Karpas-422 (cell line): ENCODE results near the gene BFSP2. TPM values are rescaled to one million over a fixed set of nuclear protein-coding genes. Genes with fewer than 3 reads are reported as not detected.
"Not testable (repeated sequence)": the region's sequence is repeated elsewhere in the genome, so short reads cannot be mapped to it uniquely, and the experiment has no call there.

ENCODE experiments used
- DNase-seq: peaks from one replicate; pipeline ENCODE4 v3.0.0-alpha.2; 2015
- H2AFZ ChIP-seq: fragments of 200-600 bp; sonication (generic); 2 replicates; pipeline ENCODE4 v1.6.1; 2014; ENCODE audit warnings: antibody characterized with exemption, low read length, mixed read lengths
- H3K27ac ChIP-seq: fragments of 200-600 bp; sonication (generic); 2 replicates; pipeline ENCODE4 v1.5.1; 2014; ENCODE audit warnings: mild to moderate bottlenecking, low read length, moderate library complexity
- H3K27me3 ChIP-seq: fragments of 200-600 bp; sonication (generic); 2 replicates; pipeline ENCODE4 v1.6.1; 2014; ENCODE audit warnings: low read length, mixed read lengths
- H3K36me3 ChIP-seq: fragments of 200-600 bp; sonication (generic); 2 replicates; pipeline ENCODE4 v1.6.1; 2014; ENCODE audit warnings: low read length, mixed read lengths; ENCODE audit not compliant: insufficient read depth
- H3K4me1 ChIP-seq: fragments of 200-600 bp; sonication (generic); 2 replicates; pipeline ENCODE4 v1.6.1; 2014; ENCODE audit warnings: mild to moderate bottlenecking, low read length, mixed read lengths
- H3K4me2 ChIP-seq: fragments of 200-600 bp; sonication (generic); 2 replicates; pipeline ENCODE4 v1.6.1; 2014; ENCODE audit warnings: low read length, low read depth, mild to moderate bottlenecking; ENCODE audit not compliant: poor library complexity, severe bottlenecking
- H3K4me3 ChIP-seq: fragments of 200-600 bp; sonication (generic); 2 replicates; pipeline ENCODE4 v1.5.1; 2014; ENCODE audit warnings: mild to moderate bottlenecking, antibody characterized with exemption, low read length, mixed read lengths
- H3K79me2 ChIP-seq: fragments of 200-600 bp; sonication (generic); 2 replicates; pipeline ENCODE4 v1.6.1; 2014; ENCODE audit warnings: mild to moderate bottlenecking, low read length, mixed read lengths
- H3K9ac ChIP-seq: fragments of 200-600 bp; sonication (generic); 2 replicates; pipeline ENCODE4 v1.6.0; 2014; ENCODE audit warnings: low read length
- H3K9me2 ChIP-seq: fragments of 200-600 bp; sonication (generic), shearing (Covaris generic); replicated peaks from 2 replicates; pipeline ENCODE4 v1.6.0; 2014; ENCODE audit warnings: mild to moderate bottlenecking, low read length, moderate library complexity; ENCODE audit not compliant: insufficient read depth
- H3K9me3 ChIP-seq: fragments of 300-700, 200-600 bp; sonication (generic); 2 replicates; pipeline ENCODE4 v1.6.1; 2014; ENCODE audit warnings: low read length, mixed read lengths
- H4K20me1 ChIP-seq: fragments of 200-600 bp; sonication (generic); 2 replicates; pipeline ENCODE4 v1.6.1; 2014; ENCODE audit warnings: mild to moderate bottlenecking, antibody characterized with exemption, low read length, low read depth; ENCODE audit not compliant: insufficient read depth
- total RNA-seq: library from RNA; depleted of rRNA; stranded (reverse); fragments of >200 nt; shearing (Covaris generic); gene quantifications from 2 replicates; pipeline ENCODE4 v1.2.3, GENCODE V29; 2014; ENCODE audit warnings: low replicate concordance; rRNA removed

The BFSP2 gene
- total RNA-seq, 1 experiment from 2014 or later = 33.1 TPM

GRCh38 chr3:133520286-133520685 lies 120.4 kb downstream of the BFSP2 start:
- Histone ChIP-seq H3K4me2 (no peak overlapping the region), H3K4me3 (no peak overlapping the region), H2AFZ (no peak overlapping the region), H3K27ac (no peak overlapping the region), H4K20me1 (no peaks in the 10 kb centered on the region), H3K4me1 (peaks cover 21% of the 10 kb centered on the region), H3K36me3 (no peaks in the 10 kb centered on the region), H3K9me3 (no peaks in the 10 kb centered on the region), H3K27me3 (no peaks in the 10 kb centered on the region), H3K9ac (no peak overlapping the region), H3K79me2 (no peaks in the 10 kb centered on the region), H3K9me2 (no peaks in the 10 kb centered on the region)
- DNase-seq = no peak

- H3K9ac ChIP-seq, H3K9me2 ChIP-seq, H3K4me2 ChIP-seq, DNase-seq, H4K20me1 ChIP-seq, H3K4me3 ChIP-seq, H2AFZ ChIP-seq, H3K36me3 ChIP-seq, H3K27ac ChIP-seq, H3K79me2 ChIP-seq, H3K9me3 ChIP-seq, H3K27me3 ChIP-seq: not testable (repeated sequence)
- peaks cover 24% of the 10 kb centered on the region for H3K4me1 ChIP-seq
Measured at GRCh38 chr3:133520938-133521337, 121.1 kb downstream of the BFSP2 start.

GRCh38 chr3:133521946-133522345 lies 122.1 kb downstream of the BFSP2 start:
- Histone ChIP-seq H3K27ac (peak overlapping the region; percentile 51), H3K9ac (peak overlapping the region; percentile 2), H3K4me2 (peak overlapping the region; percentile 33), H3K79me2 (no peaks in the 10 kb centered on the region), H3K9me3 (no peaks in the 10 kb centered on the region), H3K9me2 (no peaks in the 10 kb centered on the region), H3K4me1 (peaks cover 24% of the 10 kb centered on the region), H3K4me3 (no peak overlapping the region), H4K20me1 (no peaks in the 10 kb centered on the region), H3K36me3 (no peaks in the 10 kb centered on the region), H3K27me3 (no peaks in the 10 kb centered on the region), H2AFZ (peak overlapping the region; percentile 22)
- DNase-seq = peak; percentile 68

DNA sequence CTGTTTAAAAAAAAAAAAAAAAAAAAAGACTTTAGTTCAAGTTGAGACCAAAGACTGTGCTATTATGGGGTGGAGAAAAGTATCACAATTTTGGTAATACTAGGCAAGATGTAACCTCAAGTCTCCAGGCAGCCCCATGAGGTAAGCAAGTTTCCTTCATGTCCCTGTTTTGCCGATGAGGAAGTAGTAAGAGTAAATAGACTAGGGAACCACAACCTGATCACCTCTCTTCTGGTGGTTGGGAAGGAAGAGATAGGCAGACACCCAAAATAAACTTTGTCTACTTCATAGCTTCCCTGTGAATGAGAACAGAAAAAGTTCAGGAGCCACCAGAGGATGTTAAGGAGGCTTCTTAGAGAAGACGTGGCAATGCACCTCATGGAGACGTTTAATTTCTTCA lies 123.9 kb downstream of the BFSP2 start:
- not testable (repeated sequence) for H3K4me2 ChIP-seq, H2AFZ ChIP-seq, H3K36me3 ChIP-seq, H3K9me3 ChIP-seq, H4K20me1 ChIP-seq, H3K27me3 ChIP-seq, H3K9me2 ChIP-seq, H3K9ac ChIP-seq, H3K4me3 ChIP-seq, H3K79me2 ChIP-seq, DNase-seq, H3K27ac ChIP-seq
- H3K4me1 ChIP-seq = peaks cover 18% of the 10 kb centered on the region

Other genes starting within 250 kb of the BFSP2 start
- 772 and 806 TPM in 2 replicates for gene CDV3, start 173.6 kb downstream of the BFSP2 start, total RNA-seq